HEK293 (cell line): ENCODE results near the gene ESRRG.

Source experiments
- BCL11B ChIP-seq: fragments of 450-650 bp; formaldehyde crosslinking; IDR thresholded peaks from 2 replicates; pipeline ENCODE4 v1.5.1; 2016; ENCODE audit warnings: low read depth, missing biosample characterization, missing genetic modification characterization
- CTCF ChIP-seq: fragments of 450-650 bp; formaldehyde crosslinking; IDR thresholded peaks from 2 replicates; pipeline ENCODE4 v1.5.1; 2016; ENCODE audit warnings: missing biosample characterization, missing genetic modification characterization
- PATZ1 ChIP-seq: fragments of 450-650 bp; formaldehyde crosslinking; IDR thresholded peaks from 2 replicates; pipeline ENCODE4 v1.5.1; 2016; ENCODE audit warnings: missing biosample characterization, missing genetic modification characterization
- ZBTB21 ChIP-seq: fragments of 450-650 bp; formaldehyde crosslinking; IDR thresholded peaks from 2 replicates; pipeline ENCODE4 v1.5.1; 2017; ENCODE audit warnings: missing biosample characterization, missing genetic modification characterization
- ZBTB8A ChIP-seq: fragments of 450-650 bp; formaldehyde crosslinking; IDR thresholded peaks from 2 replicates; pipeline ENCODE4 v1.5.1; 2016; ENCODE audit warnings: missing biosample characterization, missing genetic modification characterization
- ZNF138 ChIP-seq: fragments of 450-650 bp; formaldehyde crosslinking; IDR thresholded peaks from 2 replicates; pipeline ENCODE4 v1.5.1; 2016; ENCODE audit warnings: missing biosample characterization, missing genetic modification characterization, borderline replicate concordance
- ZNF202 ChIP-seq: fragments of 450-650 bp; formaldehyde crosslinking; IDR thresholded peaks from 2 replicates; pipeline ENCODE4 v1.5.1; 2016; ENCODE audit warnings: missing biosample characterization, missing genetic modification characterization, borderline replicate concordance
- ZNF223 ChIP-seq: fragments of 450-650 bp; formaldehyde crosslinking; IDR thresholded peaks from 2 replicates; pipeline ENCODE4 v1.5.1; 2016; ENCODE audit warnings: missing biosample characterization, missing genetic modification characterization
- ZNF24 ChIP-seq: fragments of 450-650 bp; formaldehyde crosslinking; IDR thresholded peaks from 2 replicates; pipeline ENCODE4 v1.5.1; 2016; ENCODE audit warnings: missing biosample characterization, missing genetic modification characterization
- ZNF670 ChIP-seq: fragments of 450-650 bp; formaldehyde crosslinking; IDR thresholded peaks from 2 replicates; pipeline ENCODE4 v1.5.1; 2016; ENCODE audit warnings: missing biosample characterization, missing genetic modification characterization, low read depth
- ZSCAN23 ChIP-seq: fragments of 450-650 bp; formaldehyde crosslinking; IDR thresholded peaks from 2 replicates; pipeline ENCODE4 v1.5.1; 2016; ENCODE audit warnings: missing biosample characterization, missing genetic modification characterization
- TF ChIP-seq, protein P1 (sequence below): fragments of 450-650 bp; formaldehyde crosslinking; IDR thresholded peaks from 2 replicates; pipeline ENCODE4 v1.5.1; 2017; ENCODE audit warnings: missing biosample characterization, missing genetic modification characterization
- TF ChIP-seq, protein P2 (sequence below): fragments of 450-650 bp; formaldehyde crosslinking; IDR thresholded peaks from 2 replicates; pipeline ENCODE4 v1.5.1; 2017; ENCODE audit warnings: missing biosample characterization, missing genetic modification characterization
- TF ChIP-seq, protein P3 (sequence below): fragments of 450-650 bp; formaldehyde crosslinking; IDR thresholded peaks from 2 replicates; pipeline ENCODE4 v1.5.1; 2016; ENCODE audit warnings: missing biosample characterization, missing genetic modification characterization

- TF ChIP-seq CTCF (tag by site-specific recombination) = no peak
- no peak for TF ChIP-seq ZNF202 (tag by site-specific recombination)
- no peak for TF ChIP-seq PATZ1 (tag by site-specific recombination)
- no peak for TF ChIP-seq ZBTB21
- TF ChIP-seq, protein P1, sequence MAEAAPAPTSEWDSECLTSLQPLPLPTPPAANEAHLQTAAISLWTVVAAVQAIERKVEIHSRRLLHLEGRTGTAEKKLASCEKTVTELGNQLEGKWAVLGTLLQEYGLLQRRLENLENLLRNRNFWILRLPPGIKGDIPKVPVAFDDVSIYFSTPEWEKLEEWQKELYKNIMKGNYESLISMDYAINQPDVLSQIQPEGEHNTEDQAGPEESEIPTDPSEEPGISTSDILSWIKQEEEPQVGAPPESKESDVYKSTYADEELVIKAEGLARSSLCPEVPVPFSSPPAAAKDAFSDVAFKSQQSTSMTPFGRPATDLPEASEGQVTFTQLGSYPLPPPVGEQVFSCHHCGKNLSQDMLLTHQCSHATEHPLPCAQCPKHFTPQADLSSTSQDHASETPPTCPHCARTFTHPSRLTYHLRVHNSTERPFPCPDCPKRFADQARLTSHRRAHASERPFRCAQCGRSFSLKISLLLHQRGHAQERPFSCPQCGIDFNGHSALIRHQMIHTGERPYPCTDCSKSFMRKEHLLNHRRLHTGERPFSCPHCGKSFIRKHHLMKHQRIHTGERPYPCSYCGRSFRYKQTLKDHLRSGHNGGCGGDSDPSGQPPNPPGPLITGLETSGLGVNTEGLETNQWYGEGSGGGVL = no peak
- TF ChIP-seq, protein P2, sequence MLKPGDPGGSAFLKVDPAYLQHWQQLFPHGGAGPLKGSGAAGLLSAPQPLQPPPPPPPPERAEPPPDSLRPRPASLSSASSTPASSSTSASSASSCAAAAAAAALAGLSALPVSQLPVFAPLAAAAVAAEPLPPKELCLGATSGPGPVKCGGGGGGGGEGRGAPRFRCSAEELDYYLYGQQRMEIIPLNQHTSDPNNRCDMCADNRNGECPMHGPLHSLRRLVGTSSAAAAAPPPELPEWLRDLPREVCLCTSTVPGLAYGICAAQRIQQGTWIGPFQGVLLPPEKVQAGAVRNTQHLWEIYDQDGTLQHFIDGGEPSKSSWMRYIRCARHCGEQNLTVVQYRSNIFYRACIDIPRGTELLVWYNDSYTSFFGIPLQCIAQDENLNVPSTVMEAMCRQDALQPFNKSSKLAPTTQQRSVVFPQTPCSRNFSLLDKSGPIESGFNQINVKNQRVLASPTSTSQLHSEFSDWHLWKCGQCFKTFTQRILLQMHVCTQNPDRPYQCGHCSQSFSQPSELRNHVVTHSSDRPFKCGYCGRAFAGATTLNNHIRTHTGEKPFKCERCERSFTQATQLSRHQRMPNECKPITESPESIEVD = no peak
- TF ChIP-seq BCL11B (tag by site-specific recombination) = no peak
- TF ChIP-seq ZNF670 (tag by site-specific recombination) = no peak
- no peak for TF ChIP-seq ZSCAN23 (tag by site-specific recombination)
- TF ChIP-seq ZNF138 (tag by site-specific recombination) = no peak
- TF ChIP-seq, protein P3, sequence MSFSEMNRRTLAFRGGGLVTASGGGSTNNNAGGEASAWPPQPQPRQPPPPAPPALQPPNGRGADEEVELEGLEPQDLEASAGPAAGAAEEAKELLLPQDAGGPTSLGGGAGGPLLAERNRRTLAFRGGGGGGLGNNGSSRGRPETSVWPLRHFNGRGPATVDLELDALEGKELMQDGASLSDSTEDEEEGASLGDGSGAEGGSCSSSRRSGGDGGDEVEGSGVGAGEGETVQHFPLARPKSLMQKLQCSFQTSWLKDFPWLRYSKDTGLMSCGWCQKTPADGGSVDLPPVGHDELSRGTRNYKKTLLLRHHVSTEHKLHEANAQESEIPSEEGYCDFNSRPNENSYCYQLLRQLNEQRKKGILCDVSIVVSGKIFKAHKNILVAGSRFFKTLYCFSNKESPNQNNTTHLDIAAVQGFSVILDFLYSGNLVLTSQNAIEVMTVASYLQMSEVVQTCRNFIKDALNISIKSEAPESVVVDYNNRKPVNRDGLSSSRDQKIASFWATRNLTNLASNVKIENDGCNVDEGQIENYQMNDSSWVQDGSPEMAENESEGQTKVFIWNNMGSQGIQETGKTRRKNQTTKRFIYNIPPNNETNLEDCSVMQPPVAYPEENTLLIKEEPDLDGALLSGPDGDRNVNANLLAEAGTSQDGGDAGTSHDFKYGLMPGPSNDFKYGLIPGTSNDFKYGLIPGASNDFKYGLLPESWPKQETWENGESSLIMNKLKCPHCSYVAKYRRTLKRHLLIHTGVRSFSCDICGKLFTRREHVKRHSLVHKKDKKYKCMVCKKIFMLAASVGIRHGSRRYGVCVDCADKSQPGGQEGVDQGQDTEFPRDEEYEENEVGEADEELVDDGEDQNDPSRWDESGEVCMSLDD (tag by site-specific recombination) = no peak
- TF ChIP-seq ZNF24 (tag by site-specific recombination) = no peak
- no peak for TF ChIP-seq ZNF223
- TF ChIP-seq ZBTB8A (tag by site-specific recombination) = no peak
These were observed 106.0 kb downstream of the ESRRG start for GRCh38 chr1:216617081-216617875.
